K562 (cell line): ENCODE data around the gene RAB31. TPM values are rescaled to one million over a fixed set of nuclear protein-coding genes. Genes with fewer than 3 reads are reported as not detected.
A peak's percentile ranks its signal among the peaks of the same experiment; 100 is the strongest.

Experiments
- ATAC-seq: fragments of 200-7000 bp; cut with Tn5 transposase; 3 replicates; pipeline ENCODE4 v1.9.1; 2020; ENCODE audit warnings: moderate library complexity
- BruUV-seq: library from RNA; stranded (reverse); fragments of 400-500 nt; replicated peaks from 2 replicates; lab custom pipeline; 2021; lab: Mats Ljungman, UMichigan
- CTCF ChIA-PET: fragments of 300-600 bp; formaldehyde crosslinking; extraction: SDS; loops from one replicate; lab custom pipeline; 2021; ENCODE audit warnings: low intra/inter-chr PET ratio; lab: Yijun Ruan, JAX
- POLR2A ChIA-PET: fragments of 300-600, 350-650 bp; sonication (Branson Sonifier 250); formaldehyde crosslinking; extraction: SDS; loops from one replicate; lab custom pipeline; 2021; ENCODE audit warnings: antibody characterized with exemption, inconsistent platforms; lab: Yijun Ruan, JAX
- DNase-seq, 4 experiments: peaks; one replicate each; pipeline versions ENCODE4 v3.0.0 to v3.0.0-alpha.2; 2011 to 2018; ENCODE audit warnings: low spot score in 3 of 4, mixed read lengths in 3 of 4; ENCODE audit errors: extremely low read depth in 1 of 4
- FAIRE-seq: peaks from 2 replicates; lab custom pipeline; 2011; peaks lifted over from hg19 to GRCh38; lab: Jason Lieb, UNC
- H2AFZ ChIP-seq: 2 replicates; pipeline ENCODE4 v1.6.0; 2011; ENCODE audit warnings: low read depth, low read length, control low read depth, inconsistent platforms
- H3K27ac ChIP-seq: fragments of 200-600 bp; 3 replicates; pipeline ENCODE4 v1.8.0; 2011; ENCODE audit warnings: low read depth, mild to moderate bottlenecking, control low read depth, inconsistent platforms, low read length, moderate library complexity, mixed read lengths; ENCODE audit errors: extremely low read depth
- H3K27me3 ChIP-seq, 2 experiments: fragments of 300-600 bp in 1 of 2; 2 replicates in 1 of 2; 3 replicates in 1 of 2; pipeline versions ENCODE4 v1.6.0 to v1.8.0; 2011; ENCODE audit warnings: inconsistent platforms in 2 of 2, low read length in 2 of 2, mild to moderate bottlenecking in 1 of 2, mixed read lengths in 1 of 2, moderate library complexity in 1 of 2; ENCODE audit not compliant: control insufficient read depth in 2 of 2, insufficient read depth in 2 of 2
- H3K36me3 ChIP-seq: fragments of 300-600 bp; 3 replicates; pipeline ENCODE4 v1.8.0; 2011; ENCODE audit warnings: mild to moderate bottlenecking, low read length, inconsistent platforms; ENCODE audit not compliant: control insufficient read depth, insufficient read depth
- H3K4me1 ChIP-seq, 2 experiments: fragments of 200-600 bp in 1 of 2; replicated peaks in 1 of 2; 2 replicates in 1 of 2; 3 replicates in 1 of 2; pipeline versions ENCODE4 v1.5.1 to v1.8.0; 2011; ENCODE audit warnings: inconsistent platforms in 2 of 2, low read length in 2 of 2, mild to moderate bottlenecking in 1 of 2, mixed read lengths in 1 of 2, moderate library complexity in 1 of 2; ENCODE audit not compliant: control insufficient read depth in 2 of 2, insufficient read depth in 2 of 2
- H3K4me2 ChIP-seq: 2 replicates; pipeline ENCODE4 v1.6.1; 2011; ENCODE audit warnings: low read length, control low read depth, inconsistent platforms, mixed read lengths; ENCODE audit not compliant: insufficient read depth
- H3K4me3 ChIP-seq: fragments of 200-600 bp; sonication (generic), shearing (Covaris generic); 2 replicates; pipeline ENCODE4 v1.5.1; 2016; ENCODE audit warnings: control low read depth, inconsistent platforms
- H3K79me2 ChIP-seq: fragments of 200-600 bp; 3 replicates; pipeline ENCODE4 v1.8.0; 2011; ENCODE audit warnings: low read length, inconsistent platforms; ENCODE audit not compliant: control insufficient read depth, insufficient read depth
- H3K9ac ChIP-seq, 2 experiments: 2 replicates each; pipeline versions ENCODE4 v1.6.0 to v1.6.1; 2011; ENCODE audit warnings: low read depth in 2 of 2, low read length in 2 of 2, control low read depth in 1 of 2, inconsistent platforms in 1 of 2, mild to moderate bottlenecking in 1 of 2, mixed read lengths in 1 of 2; ENCODE audit not compliant: insufficient read depth in 1 of 2
- H3K9me1 ChIP-seq: one replicate; pipeline ENCODE4 v1.6.0; 2011; ENCODE audit warnings: inconsistent platforms, mild to moderate bottlenecking, low read length, moderate library complexity; ENCODE audit not compliant: control insufficient read depth, insufficient read depth
- H3K9me3 ChIP-seq: replicated peaks from 2 replicates; pipeline ENCODE4 v1.5.1; 2011; ENCODE audit warnings: low read depth, low read length, inconsistent platforms; ENCODE audit not compliant: control insufficient read depth, insufficient read depth
- H4K20me1 ChIP-seq: replicated peaks from 2 replicates; pipeline ENCODE4 v1.6.1; 2011; ENCODE audit warnings: low read length, inconsistent platforms, mixed read lengths; ENCODE audit not compliant: control insufficient read depth, insufficient read depth
- FOXA3 ChIP-seq, 2 experiments: fragments of 450-650 bp in 1 of 2; sonication (generic) in 1 of 2; formaldehyde crosslinking; IDR thresholded peaks in 1 of 2; conservative IDR thresholded peaks in 1 of 2; 2 replicates each; pipeline versions ENCODE4 v1.4.0 to v1.8.0; 2020 to 2022; ENCODE audit warnings: mild to moderate bottlenecking in 2 of 2, missing genetic modification reagents in 1 of 2
- NFE2 ChIP-seq: IDR thresholded peaks from 2 replicates; pipeline ENCODE4 v1.6.1; 2014; ENCODE audit warnings: antibody characterized with exemption, low read depth
- NR1H2 ChIP-seq: sonication (generic); formaldehyde crosslinking; IDR thresholded peaks from 2 replicates; pipeline ENCODE4 v1.4.0; 2020; ENCODE audit warnings: mild to moderate bottlenecking, missing genetic modification reagents
- PHTF2 ChIP-seq: fragments of 250-450 bp; sonication (Bioruptor Pico); IDR thresholded peaks from 2 replicates; pipeline ENCODE4 v1.5.0; 2021; ENCODE audit warnings: mild to moderate bottlenecking
- POLR2H ChIP-seq: IDR thresholded peaks from 2 replicates; pipeline ENCODE4 v1.6.1; 2016; ENCODE audit warnings: missing genetic modification characterization, low read depth, mild to moderate bottlenecking, control low read depth, missing compliant biosample characterization, moderate library complexity
- RBM25 ChIP-seq: fragments of 200-400 bp; formaldehyde crosslinking; IDR thresholded peaks from 2 replicates; pipeline ENCODE4 v1.6.1; 2018; ENCODE audit warnings: low read length, low read depth, moderate library complexity; ENCODE audit not compliant: severe bottlenecking
- SETDB1 ChIP-seq: IDR thresholded peaks from one replicate; pipeline ENCODE4 v1.6.1; 2012; ENCODE audit warnings: low read length, control low read depth, inconsistent platforms
- TGIF2 ChIP-seq: sonication (generic); formaldehyde crosslinking; IDR thresholded peaks from 2 replicates; pipeline ENCODE4 v1.8.1; 2022; ENCODE audit warnings: mild to moderate bottlenecking, missing genetic modification reagents, moderate library complexity
- UBTF ChIP-seq, 2 experiments: IDR thresholded peaks; 2 replicates each; pipeline ENCODE4 v1.6.1; 2012; ENCODE audit warnings: improper control_type of control experiment in 2 of 2, low read depth in 2 of 2, low read length in 2 of 2, borderline replicate concordance in 1 of 2
- ZKSCAN1 ChIP-seq: fragments of 150-350 bp; IDR thresholded peaks from 2 replicates; pipeline ENCODE4 v1.6.1; 2016; ENCODE audit warnings: low read depth, low read length
- ZNF316 ChIP-seq: fragments of 450-650 bp; IDR thresholded peaks from 2 replicates; pipeline ENCODE4 v1.6.1; 2016
- WGBS: fragments of 100-300 bp; shearing (Covaris generic); methylation state at CpG from one replicate; pipeline ENCODE4 v1.1.6; 2016; ENCODE audit warnings: low coverage, mixed read lengths; ENCODE audit not compliant: insufficient coverage; ENCODE audit errors: missing lambda C conversion rate; 5-methylcytosine and 5-hydroxymethylcytosine counted together
- in situ Hi-C: fragments of 300-500 bp; cut with MboI; formaldehyde crosslinking; loops from 4 replicates; pipeline ENCODE4 v1.15.0; 2018; ENCODE audit warnings: inconsistent platforms, mixed read lengths
- intact Hi-C: fragments of 100-400 bp; cut with micrococcal nuclease; formaldehyde crosslinking; loops from 2 replicates; pipeline ENCODE4 v1.14.2; 2022
- polyA plus RNA-seq, 8 experiments: library from polyadenylated mRNA; depleted of rRNA in 4 of 8; stranded (reverse) in 5 of 8; unstranded in 3 of 8; fragments of >200 nt; fragmentation: Nextera tagmentation in 2 of 8; fragmentation: Illumina TruSeq in 1 of 8; extraction: Ambion mirVana in 2 of 8; extraction: Trizol in 1 of 8; gene quantifications; 2 replicates each; pipeline versions ENCODE4 v1.2.1 to v1.2.3, GENCODE V29; 2011 to 2014; ENCODE audit warnings: inconsistent platforms in 1 of 8, missing spikeins in 1 of 8
- total RNA-seq, 7 experiments: library from RNA; depleted of rRNA in 6 of 7; stranded (reverse); fragments of >200 nt in 6 of 7; fragmentation: Illumina TruSeq in 2 of 7; extraction: Trizol in 2 of 7; gene quantifications; 2 replicates each; pipeline versions ENCODE4 v1.2.1 to v1.2.3, GENCODE V29; 2011 to 2021; ENCODE audit warnings: low replicate concordance in 1 of 7

Gene RAB31
- total and polyA plus RNA-seq, 9 of the 15 experiments (the other 6 are each of a cell fraction or from before 2014, with no cell fraction given), result 20.7 to 70.4 (median 41.3) TPM

- H3K4me3 ChIP-seq, result no peak overlapping the region
- DNase-seq (no peak), ATAC-seq (no peak), FAIRE-seq (no peak)
- in situ Hi-C loops (no loop called here), intact Hi-C loops (no loop called here)
- ChIA-PET CTCF (no interaction called here), POLR2A (interaction anchor here (0.7 to 1.4 kb wide), 3 partner anchors 17 to 189 kb away, joined by 3 read pairs; no protein-coding TSS in a partner anchor)
- no peak overlapping the region for H3K9ac ChIP-seq
- no TSS peak for BruUV-seq
- peaks cover 19 to 27% of the 10 kb centered on the region in 2 experiments for H3K4me1 ChIP-seq
- no peak overlapping the region for H3K4me2 ChIP-seq
- H3K36me3 ChIP-seq, result no peaks in the 10 kb centered on the region; the same call in 2 of the 3 replicates
- peaks cover 36% of the 10 kb centered on the region for H3K79me2 ChIP-seq
- H3K27ac ChIP-seq, result no peak overlapping the region
- WGBS, result 82% methylated on average over 4 of the region's 4 CpGs
- no peaks in the 10 kb centered on the region for H4K20me1 ChIP-seq
- no peaks in the 10 kb centered on the region for H3K27me3 ChIP-seq
- no peaks in the 10 kb centered on the region for H3K9me3 ChIP-seq
- H3K9me1 ChIP-seq, result no peaks in the 10 kb centered on the region
- TF ChIP-seq RBM25 (peak; percentile 70), PHTF2 (CRISPR knock-in tag) (no peak), ZKSCAN1 (peak; percentile 69; the same call in 1 of the 2 replicates), ZNF316 (peak; percentile 22; the same call in 1 of the 2 replicates)
- H2AFZ ChIP-seq, result no peak overlapping the region
Measured at GRCh38 chr18:9756271-9756932, 48.3 kb downstream of the RAB31 start.

- H3K27ac ChIP-seq, result no peak overlapping the region
- intact Hi-C loops (no loop called here), in situ Hi-C loops (no loop called here)
- no peaks in the 10 kb centered on the region for H3K27me3 ChIP-seq
- no peak overlapping the region for H3K4me3 ChIP-seq
- no TSS peak for BruUV-seq
- no peaks in the 10 kb centered on the region for H3K9me3 ChIP-seq
- ATAC-seq (no peak), DNase-seq (no peak), FAIRE-seq (no peak)
- no peaks in the 10 kb centered on the region for H3K9me1 ChIP-seq
- POLR2A ChIA-PET, result interaction anchor here (0.7 to 0.9 kb wide), 3 partner anchors 14 to 194 kb away, joined by 3 read pairs; no protein-coding TSS in a partner anchor
- H3K36me3 ChIP-seq, result no peaks in the 10 kb centered on the region; the same call in 2 of the 3 replicates
- peaks cover 36% of the 10 kb centered on the region for H3K79me2 ChIP-seq
- H3K4me1 ChIP-seq, result peaks cover 19 to 28% of the 10 kb centered on the region in 2 experiments
- WGBS, result 86% methylated on average over 8 of the region's 8 CpGs
- H4K20me1 ChIP-seq, result no peaks in the 10 kb centered on the region
- H3K9ac ChIP-seq, result 0 out of 4 replicates have a peak overlapping the region, but pooled peaks of 1 of the 2 experiments have one; percentile 33
- TF ChIP-seq NFE2, result no peak
- TF ChIP-seq FOXA3 (CRISPR knock-in tag; conservative IDR thresholded peaks at IDR 0.05 in 1 of 2, IDR thresholded peaks at IDR 0.05 in 1 of 2), result no peak
- no peak for TF ChIP-seq SETDB1
- no peak for TF ChIP-seq UBTF (IDR thresholded peaks at IDR 0.05; ENCODE audit: borderline replicate concordance in 1 of 2, low read depth in 2 of 2, low read length in 2 of 2)
- TF ChIP-seq TGIF2 (CRISPR knock-in tag), result no peak
- TF ChIP-seq NR1H2 (CRISPR knock-in tag), result no peak
- TF ChIP-seq POLR2H (tag), result no peak
- no peak overlapping the region for H3K4me2 ChIP-seq
- H2AFZ ChIP-seq, result no peak overlapping the region
- CTCF ChIA-PET, result no interaction called here
Measured at GRCh38 chr18:9756933-9757470, 48.9 kb downstream of the RAB31 start.
